Measurements from ENCODE around the gene GRAMD2A.
A peak's percentile ranks its signal among the peaks of the same experiment; 100 is the strongest.

GRAMD2A gene

GRCh38 chr15:72136170-72137051 lies 61.2 kb downstream of the GRAMD2A start:
- DNase-seq (ENCODE audit: low read depth in 2 of 2) = no peak

- no peak for DNase-seq (ENCODE audit: low read depth in 2 of 2)
These were observed 61.9 kb downstream of the GRAMD2A start for GRCh38 chr15:72135719-72136118.

GRCh38 chr15:72133211-72133610 lies 64.4 kb downstream of the GRAMD2A start:
- DNase-seq (ENCODE audit: low read depth in 2 of 2) = no peak

GRCh38 chr15:72131922-72132321 lies 65.7 kb downstream of the GRAMD2A start:
- DNase-seq (ENCODE audit: low read depth in 2 of 2) = no peak

- no peak for DNase-seq (ENCODE audit: low read depth in 2 of 2)
These were observed 67.3 kb downstream of the GRAMD2A start for GRCh38 chr15:72130272-72130671.

GRCh38 chr15:72128359-72128758 lies 69.2 kb downstream of the GRAMD2A start:
- no peak for DNase-seq (ENCODE audit: low read depth in 2 of 2)

GRCh38 chr15:72127724-72128322 lies 69.8 kb downstream of the GRAMD2A start:
- no peak for DNase-seq (ENCODE audit: low read depth in 2 of 2)

GRCh38 chr15:72124218-72124617 lies 73.4 kb downstream of the GRAMD2A start:
- DNase-seq (ENCODE audit: low read depth in 2 of 2) = no peak

GRCh38 chr15:72118017-72118978 lies 79.3 kb downstream of the GRAMD2A start, which contains the start of the genes MYO9A and SENP8:
Gene MYO9A (minus strand): TSS chr15:72118150. CDS start chr15:72046563, 71,587 bp downstream.
Gene SENP8 (plus strand): TSS chr15:72118403. CDS start chr15:72139624, 21,221 bp downstream.
- peak; percentile 98 to 99 for DNase-seq (ENCODE audit: low read depth in 2 of 2)

- DNase-seq (ENCODE audit: low read depth in 2 of 2) = peak in 1 of 2 donors; percentile 64
These were observed 80.0 kb downstream of the GRAMD2A start for GRCh38 chr15:72117486-72118016.

GRCh38 chr15:72116731-72117485 lies 80.7 kb downstream of the GRAMD2A start:
- DNase-seq (ENCODE audit: low read depth in 2 of 2) = peak; percentile 5 to 10

GRCh38 chr15:72113347-72114031 lies 84.1 kb downstream of the GRAMD2A start:
- no peak for DNase-seq (ENCODE audit: low read depth in 2 of 2)

- DNase-seq (ENCODE audit: low read depth in 2 of 2) = no peak
These were observed 84.8 kb downstream of the GRAMD2A start for GRCh38 chr15:72112805-72113204.

GRCh38 chr15:72112116-72112515 lies 85.5 kb downstream of the GRAMD2A start:
- no peak for DNase-seq (ENCODE audit: low read depth in 2 of 2)

- DNase-seq (ENCODE audit: low read depth in 2 of 2) = no peak
These were observed 87.2 kb downstream of the GRAMD2A start for GRCh38 chr15:72110355-72110754.
